Measurements from ENCODE around the gene MDM2. TPM values are rescaled to one million over a fixed set of nuclear protein-coding genes. Genes with fewer than 3 reads are reported as not detected.

MDM2 gene
- total and polyA plus RNA-seq, 9 of the 15 experiments (the other 6 are each of a cell fraction or from before 2014, with no cell fraction given): 13.6 to 100 (median 49.0) TPM

- Histone ChIP-seq H3K4me3 (no peak overlapping the region), H3K36me3 (ENCODE audit: control insufficient read depth, insufficient read depth, low read length) (peaks cover 12% of the 10 kb centered on the region; the same call in 1 of the 3 replicates), H4K20me1 (replicated peaks; ENCODE audit: control insufficient read depth, insufficient read depth, low read length) (no peaks in the 10 kb centered on the region), H3K27me3 (ENCODE audit: control insufficient read depth in 2 of 2, insufficient read depth in 2 of 2, low read length in 2 of 2) (no peaks in the 10 kb centered on the region), H3K27ac (ENCODE audit: extremely low read depth, low read depth, low read length) (no peak overlapping the region), H3K4me2 (ENCODE audit: insufficient read depth, low read length) (no peak overlapping the region), H3K9me1 (ENCODE audit: control insufficient read depth, insufficient read depth, low read length) (no peaks in the 10 kb centered on the region), H3K9ac (ENCODE audit: insufficient read depth in 1 of 2, low read depth in 2 of 2, low read length in 2 of 2) (no peak overlapping the region), H2AFZ (ENCODE audit: low read depth, low read length) (peak overlapping the region; percentile 94; the same call in 1 of the 2 replicates), H3K4me1 (replicated peaks in 1 of 2; ENCODE audit: control insufficient read depth in 2 of 2, insufficient read depth in 2 of 2, low read length in 2 of 2) (peaks cover 14% of the 10 kb centered on the region in 2 experiments; a peak in 4 of 5 replicates), H3K79me2 (ENCODE audit: control insufficient read depth, insufficient read depth, low read length) (peaks cover 20% of the 10 kb centered on the region), H3K9me3 (replicated peaks; ENCODE audit: control insufficient read depth, insufficient read depth, low read depth, low read length) (no peaks in the 10 kb centered on the region)
- intact Hi-C loops (cut with micrococcal nuclease) (no loop called here), in situ Hi-C loops (cut with MboI) (no loop called here)
- no TSS peak for BruUV-seq (replicated peaks)
- 92% methylated on average over 30 of the region's 32 CpGs for WGBS (ENCODE audit: insufficient coverage, low coverage, missing lambda C conversion rate)
- FAIRE-seq (no peak), ATAC-seq (no peak), DNase-seq (ENCODE audit: extremely low read depth in 1 of 4, low spot score in 3 of 4) (peak in 1 of 4 experiments; percentile 15)
- CTCF ChIA-PET (ENCODE audit: low intra/inter-chr PET ratio): no interaction called here
- POLR2A ChIA-PET: no interaction called here
- TF ChIP-seq, protein P1, sequence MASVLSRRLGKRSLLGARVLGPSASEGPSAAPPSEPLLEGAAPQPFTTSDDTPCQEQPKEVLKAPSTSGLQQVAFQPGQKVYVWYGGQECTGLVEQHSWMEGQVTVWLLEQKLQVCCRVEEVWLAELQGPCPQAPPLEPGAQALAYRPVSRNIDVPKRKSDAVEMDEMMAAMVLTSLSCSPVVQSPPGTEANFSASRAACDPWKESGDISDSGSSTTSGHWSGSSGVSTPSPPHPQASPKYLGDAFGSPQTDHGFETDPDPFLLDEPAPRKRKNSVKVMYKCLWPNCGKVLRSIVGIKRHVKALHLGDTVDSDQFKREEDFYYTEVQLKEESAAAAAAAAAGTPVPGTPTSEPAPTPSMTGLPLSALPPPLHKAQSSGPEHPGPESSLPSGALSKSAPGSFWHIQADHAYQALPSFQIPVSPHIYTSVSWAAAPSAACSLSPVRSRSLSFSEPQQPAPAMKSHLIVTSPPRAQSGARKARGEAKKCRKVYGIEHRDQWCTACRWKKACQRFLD (CRISPR knock-in tag; IDR thresholded peaks at IDR 0.05): no peak
- TF ChIP-seq NR2C1 (IDR thresholded peaks at IDR 0.05) (peak; percentile 52; the same call in 1 of the 2 replicates), NR2C1 (tag; IDR thresholded peaks at IDR 0.05) (no peak), ETV6 (IDR thresholded peaks at IDR 0.05; ENCODE audit: borderline replicate concordance in 1 of 2, low read depth in 2 of 2, low read length in 1 of 2) (no peak), ETV6 (CRISPR knock-in tag; IDR thresholded peaks at IDR 0.05; ENCODE audit: borderline replicate concordance) (no peak), CBFA2T2 (conservative IDR thresholded peaks at IDR 0.05) (0 out of 2 replicates have a peak, but pooled peaks have one; percentile 5), ZNF717 (CRISPR knock-in tag; IDR thresholded peaks at IDR 0.05) (no peak), SMARCB1 (IDR thresholded peaks at IDR 0.05; ENCODE audit: insufficient read length, low read depth) (no peak), E2F5 (CRISPR knock-in tag; IDR thresholded peaks at IDR 0.05) (no peak), ZNF785 (CRISPR knock-in tag; IDR thresholded peaks at IDR 0.05) (no peak), HNRNPLL (IDR thresholded peaks at IDR 0.05; ENCODE audit: low read depth, low read length, poor library complexity, severe bottlenecking) (peak; percentile 26)
- TF ChIP-seq, protein P2, sequence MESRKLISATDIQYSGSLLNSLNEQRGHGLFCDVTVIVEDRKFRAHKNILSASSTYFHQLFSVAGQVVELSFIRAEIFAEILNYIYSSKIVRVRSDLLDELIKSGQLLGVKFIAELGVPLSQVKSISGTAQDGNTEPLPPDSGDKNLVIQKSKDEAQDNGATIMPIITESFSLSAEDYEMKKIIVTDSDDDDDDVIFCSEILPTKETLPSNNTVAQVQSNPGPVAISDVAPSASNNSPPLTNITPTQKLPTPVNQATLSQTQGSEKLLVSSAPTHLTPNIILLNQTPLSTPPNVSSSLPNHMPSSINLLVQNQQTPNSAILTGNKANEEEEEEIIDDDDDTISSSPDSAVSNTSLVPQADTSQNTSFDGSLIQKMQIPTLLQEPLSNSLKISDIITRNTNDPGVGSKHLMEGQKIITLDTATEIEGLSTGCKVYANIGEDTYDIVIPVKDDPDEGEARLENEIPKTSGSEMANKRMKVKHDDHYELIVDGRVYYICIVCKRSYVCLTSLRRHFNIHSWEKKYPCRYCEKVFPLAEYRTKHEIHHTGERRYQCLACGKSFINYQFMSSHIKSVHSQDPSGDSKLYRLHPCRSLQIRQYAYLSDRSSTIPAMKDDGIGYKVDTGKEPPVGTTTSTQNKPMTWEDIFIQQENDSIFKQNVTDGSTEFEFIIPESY (CRISPR knock-in tag; IDR thresholded peaks at IDR 0.05): peak; percentile 97
- TF ChIP-seq, protein P3, sequence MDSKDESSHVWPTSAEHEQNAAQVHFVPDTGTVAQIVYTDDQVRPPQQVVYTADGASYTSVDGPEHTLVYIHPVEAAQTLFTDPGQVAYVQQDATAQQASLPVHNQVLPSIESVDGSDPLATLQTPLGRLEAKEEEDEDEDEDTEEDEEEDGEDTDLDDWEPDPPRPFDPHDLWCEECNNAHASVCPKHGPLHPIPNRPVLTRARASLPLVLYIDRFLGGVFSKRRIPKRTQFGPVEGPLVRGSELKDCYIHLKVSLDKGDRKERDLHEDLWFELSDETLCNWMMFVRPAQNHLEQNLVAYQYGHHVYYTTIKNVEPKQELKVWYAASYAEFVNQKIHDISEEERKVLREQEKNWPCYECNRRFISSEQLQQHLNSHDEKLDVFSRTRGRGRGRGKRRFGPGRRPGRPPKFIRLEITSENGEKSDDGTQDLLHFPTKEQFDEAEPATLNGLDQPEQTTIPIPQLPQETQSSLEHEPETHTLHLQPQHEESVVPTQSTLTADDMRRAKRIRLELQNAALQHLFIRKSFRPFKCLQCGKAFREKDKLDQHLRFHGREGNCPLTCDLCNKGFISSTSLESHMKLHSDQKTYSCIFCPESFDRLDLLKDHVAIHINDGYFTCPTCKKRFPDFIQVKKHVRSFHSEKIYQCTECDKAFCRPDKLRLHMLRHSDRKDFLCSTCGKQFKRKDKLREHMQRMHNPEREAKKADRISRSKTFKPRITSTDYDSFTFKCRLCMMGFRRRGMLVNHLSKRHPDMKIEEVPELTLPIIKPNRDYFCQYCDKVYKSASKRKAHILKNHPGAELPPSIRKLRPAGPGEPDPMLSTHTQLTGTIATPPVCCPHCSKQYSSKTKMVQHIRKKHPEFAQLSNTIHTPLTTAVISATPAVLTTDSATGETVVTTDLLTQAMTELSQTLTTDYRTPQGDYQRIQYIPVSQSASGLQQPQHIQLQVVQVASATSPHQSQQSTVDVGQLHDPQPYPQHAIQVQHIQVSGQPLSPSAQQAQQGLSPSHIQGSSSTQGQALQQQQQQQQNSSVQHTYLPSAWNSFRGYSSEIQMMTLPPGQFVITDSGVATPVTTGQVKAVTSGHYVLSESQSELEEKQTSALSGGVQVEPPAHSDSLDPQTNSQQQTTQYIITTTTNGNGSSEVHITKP (IDR thresholded peaks at IDR 0.05; ENCODE audit: partially characterized antibody): peak; percentile 41
These were observed 3.1 kb upstream of the MDM2 start for GRCh38 chr12:68804657-68805591.

All from K562 (cell line).